ENCODE results near the gene GET4.
A peak's percentile ranks its signal among the peaks of the same experiment; 100 is the strongest.
"Not testable (repeated sequence)": the region's sequence is repeated elsewhere in the genome, so short reads cannot be mapped to it uniquely, and the experiment has no call there.

GET4 gene

DNA sequence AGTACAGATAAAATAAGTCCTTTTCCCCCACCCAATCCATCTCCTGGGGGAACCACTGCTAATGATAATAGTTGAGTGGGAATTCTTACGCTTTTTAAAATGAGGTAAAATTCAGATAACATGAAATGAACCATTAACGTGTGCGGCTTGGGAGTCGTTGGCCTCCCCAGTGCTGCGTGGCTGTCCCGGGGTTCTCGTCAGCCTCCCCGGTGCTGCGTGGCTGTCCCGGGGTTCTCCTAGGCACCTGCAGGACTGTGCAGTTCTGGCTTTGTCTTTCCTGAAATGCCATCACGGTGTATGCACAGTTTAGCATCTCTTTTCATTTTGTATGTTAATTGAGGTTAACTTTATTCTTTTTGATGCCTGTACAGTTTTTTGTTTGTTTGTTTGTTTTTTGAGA, 30.6 kb upstream of the GET4 start:
- DNase-seq (ENCODE audit: low spot score), result no peak

DNA sequence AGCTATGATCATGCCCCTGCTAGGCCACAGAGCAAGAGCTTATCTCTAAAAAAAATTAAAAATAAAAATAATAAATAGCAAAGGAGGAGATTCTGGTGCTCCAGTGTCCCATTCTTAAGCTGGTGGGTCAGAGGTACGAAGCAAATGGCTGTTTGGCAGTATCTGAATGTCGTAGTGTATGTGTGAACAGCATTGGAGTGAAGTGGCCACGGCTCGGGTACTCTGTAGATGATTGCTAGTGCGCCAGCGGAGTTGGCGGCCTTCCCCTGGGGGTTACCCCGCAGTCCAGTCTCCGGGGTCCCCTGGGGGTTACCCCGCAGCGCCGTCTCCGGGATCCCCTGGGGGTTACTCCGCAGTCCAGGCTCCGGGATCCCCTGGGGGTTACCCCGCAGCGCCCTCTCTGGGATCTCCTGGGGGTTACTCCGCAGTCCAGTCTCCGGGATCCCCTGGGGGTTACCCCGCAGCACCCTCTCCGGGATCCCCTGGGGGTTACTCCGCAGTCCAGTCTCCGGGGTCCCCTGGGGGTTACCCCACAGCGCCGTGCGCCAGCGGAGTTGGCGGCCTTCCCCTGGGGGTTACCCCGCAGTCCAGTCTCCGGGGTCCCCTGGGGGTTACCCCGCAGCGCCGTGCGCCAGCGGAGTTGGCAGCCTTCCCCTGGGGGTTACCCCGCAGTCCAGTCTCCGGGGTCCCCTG, 29.2 kb upstream of the GET4 start:
- DNase-seq (ENCODE audit: low spot score), result not testable (repeated sequence)

DNA sequence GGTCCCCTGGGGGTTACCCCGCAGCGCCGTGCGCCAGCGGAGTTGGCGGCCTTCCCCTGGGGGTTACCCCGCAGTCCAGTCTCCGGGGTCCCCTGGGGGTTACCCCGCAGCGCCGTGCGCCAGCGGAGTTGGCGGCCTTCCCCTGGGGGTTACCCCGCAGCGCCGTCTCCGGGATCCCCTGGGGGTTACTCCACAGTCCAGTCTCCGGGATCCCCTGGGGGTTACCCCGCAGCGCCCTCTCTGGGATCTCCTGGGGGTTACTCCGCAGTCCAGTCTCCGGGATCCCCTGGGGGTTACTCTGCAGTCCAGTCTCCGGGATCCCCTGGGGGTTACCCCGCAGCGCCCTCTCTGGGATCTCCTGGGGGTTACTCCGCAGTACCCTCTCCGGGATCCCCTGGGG, 28.6 kb upstream of the GET4 start:
- not testable (repeated sequence) for DNase-seq (ENCODE audit: low spot score)

DNA sequence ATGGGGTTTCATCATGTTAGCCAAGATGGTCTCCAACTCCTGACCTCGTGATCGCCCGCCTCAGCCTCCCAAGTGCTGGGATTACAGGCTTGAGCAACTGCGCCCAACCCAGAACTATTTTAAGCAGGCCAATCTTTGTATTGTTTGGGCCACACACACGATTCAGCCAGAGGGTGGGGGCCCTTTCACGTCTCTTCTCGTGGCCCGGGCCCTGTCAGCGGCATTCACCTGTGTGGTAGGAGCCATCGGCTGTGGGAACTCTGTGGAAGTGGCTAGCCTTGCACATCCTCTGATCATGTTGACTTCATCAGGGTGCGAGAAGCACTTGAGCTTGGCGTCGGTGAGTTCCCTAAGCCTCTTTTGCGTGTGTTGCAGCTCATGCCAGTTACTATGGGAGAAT, 27.2 kb upstream of the GET4 start:
- DNase-seq (ENCODE audit: low spot score), result no peak

- no peak for DNase-seq (ENCODE audit: low spot score)
Observed at GRCh38 chr7:849781-850180, 26.6 kb upstream of the GET4 start.

GRCh38 chr7:851204-851603, 25.1 kb upstream of the GET4 start:
- no peak for DNase-seq (ENCODE audit: low spot score)

DNA sequence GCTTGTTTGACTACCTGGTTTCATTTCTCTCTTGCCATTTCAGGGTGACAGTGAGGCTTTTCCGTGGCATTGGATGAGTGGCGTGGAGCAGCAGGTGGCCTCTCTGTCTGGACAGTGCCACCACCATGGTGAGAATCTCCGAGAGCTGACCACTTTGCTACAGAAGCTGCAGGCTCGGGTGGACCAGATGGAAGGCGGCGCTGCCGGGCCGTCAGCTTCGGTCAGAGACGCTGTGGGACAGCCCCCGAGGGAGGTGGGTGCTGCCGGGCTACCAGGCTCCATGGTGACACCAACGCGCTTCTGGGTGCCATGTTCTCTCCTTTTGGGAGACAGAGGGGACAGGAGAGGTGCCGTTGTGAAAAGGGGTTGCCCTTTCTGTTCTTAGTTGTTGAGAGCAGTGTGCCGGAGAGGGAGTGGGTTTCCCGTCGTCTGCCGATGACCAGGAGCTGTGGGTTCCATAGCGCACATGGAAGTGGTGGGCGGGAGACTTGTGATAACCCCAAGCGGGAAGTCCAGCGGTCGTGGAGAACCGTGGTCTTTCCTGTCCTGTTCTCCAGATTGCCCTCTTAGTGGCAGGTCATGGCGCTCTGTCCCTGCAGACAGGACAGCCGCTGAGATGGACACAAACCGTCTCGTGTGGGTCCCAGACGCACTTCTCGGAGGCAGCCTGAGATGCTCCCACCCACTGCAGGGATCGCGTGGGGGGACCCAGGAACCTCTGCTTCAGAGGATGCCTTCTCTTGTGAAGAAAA, 22.8 kb upstream of the GET4 start:
- no peak for DNase-seq (ENCODE audit: low spot score)

DNA sequence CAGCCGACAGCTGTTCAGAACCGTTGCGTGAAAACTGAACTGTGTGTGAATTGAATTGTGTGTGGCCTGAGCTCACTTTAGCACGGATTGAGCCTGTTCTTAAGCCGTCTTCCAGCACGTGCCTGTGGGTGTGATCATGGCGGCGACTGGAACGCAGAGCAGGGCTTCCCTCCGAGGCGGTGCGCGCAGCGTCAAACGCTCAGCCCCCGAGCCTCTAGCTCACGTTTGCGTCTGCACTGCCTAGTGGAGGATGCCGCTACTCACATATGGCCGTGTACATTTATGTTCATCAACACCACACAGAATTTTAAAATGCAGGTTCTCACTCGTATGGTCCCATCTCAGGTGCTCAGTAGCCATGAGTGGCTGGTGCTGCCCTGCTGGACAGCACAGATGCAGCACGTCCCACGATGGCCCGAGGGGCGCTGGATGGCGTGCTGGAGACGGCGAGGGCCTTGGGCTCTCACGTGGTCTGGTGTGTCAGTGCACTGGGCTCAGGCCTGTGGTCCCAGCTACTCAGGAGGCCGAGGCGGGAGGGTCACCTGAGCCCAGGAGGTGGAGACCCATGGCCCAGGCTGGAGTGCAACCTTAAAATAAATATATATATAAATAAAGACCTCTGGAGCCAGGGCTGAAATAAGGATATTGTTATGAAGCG, 22.1 kb upstream of the GET4 start:
- no peak for DNase-seq (ENCODE audit: low spot score)

- no peak for DNase-seq (ENCODE audit: low spot score)
Observed at GRCh38 chr7:855686-856369, 20.5 kb upstream of the GET4 start.

GRCh38 chr7:856444-857095, 19.8 kb upstream of the GET4 start:
- no peak for DNase-seq (ENCODE audit: low spot score)

- no peak for DNase-seq (ENCODE audit: low spot score)
Observed at GRCh38 chr7:857661-858060, 18.7 kb upstream of the GET4 start.

GRCh38 chr7:859359-860030, 16.9 kb upstream of the GET4 start:
- no peak for DNase-seq (ENCODE audit: low spot score)

DNA sequence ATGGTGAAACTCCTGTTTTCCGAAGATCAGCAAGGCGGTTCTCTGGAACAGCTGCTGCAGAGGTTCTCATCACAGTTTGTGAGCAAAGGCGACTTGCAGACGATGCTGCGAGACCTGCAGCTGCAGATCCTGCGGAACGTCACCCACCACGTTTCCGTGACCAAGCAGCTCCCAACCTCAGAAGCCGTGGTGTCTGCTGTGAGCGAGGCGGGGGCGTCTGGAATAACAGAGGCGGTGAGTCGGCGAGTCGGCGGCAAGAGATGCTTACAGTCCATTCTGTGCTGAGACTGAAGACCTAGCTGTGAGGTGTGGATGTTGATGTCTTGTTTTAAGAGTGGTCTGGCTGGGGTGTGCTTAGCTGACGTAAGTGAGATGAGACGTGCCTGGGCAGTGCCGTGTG, 16.2 kb upstream of the GET4 start:
- no peak for DNase-seq (ENCODE audit: low spot score)

- peak; percentile 57 for DNase-seq (ENCODE audit: low spot score)
Observed at GRCh38 chr7:861222-861621, 15.1 kb upstream of the GET4 start.

DNA sequence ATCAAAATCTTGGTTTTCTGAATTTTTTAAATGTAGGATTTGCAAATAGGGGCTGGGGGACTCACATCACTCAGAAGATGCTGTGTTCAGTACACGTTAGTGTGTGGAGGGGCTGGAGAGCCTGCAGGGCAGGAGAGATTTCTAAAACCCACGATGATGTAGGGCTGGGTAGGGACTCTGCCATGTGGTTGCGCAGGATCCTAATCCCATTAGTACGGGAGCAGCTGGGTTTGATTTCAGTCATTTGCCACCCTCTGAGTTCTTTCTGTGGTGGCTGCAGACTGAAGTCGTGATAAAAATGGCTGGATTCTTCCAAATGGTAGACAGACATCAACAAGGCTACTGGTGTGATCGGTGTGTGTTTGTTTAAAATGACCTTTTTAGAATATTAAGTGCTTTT, 14.2 kb upstream of the GET4 start:
- no peak for DNase-seq (ENCODE audit: low spot score)

DNA sequence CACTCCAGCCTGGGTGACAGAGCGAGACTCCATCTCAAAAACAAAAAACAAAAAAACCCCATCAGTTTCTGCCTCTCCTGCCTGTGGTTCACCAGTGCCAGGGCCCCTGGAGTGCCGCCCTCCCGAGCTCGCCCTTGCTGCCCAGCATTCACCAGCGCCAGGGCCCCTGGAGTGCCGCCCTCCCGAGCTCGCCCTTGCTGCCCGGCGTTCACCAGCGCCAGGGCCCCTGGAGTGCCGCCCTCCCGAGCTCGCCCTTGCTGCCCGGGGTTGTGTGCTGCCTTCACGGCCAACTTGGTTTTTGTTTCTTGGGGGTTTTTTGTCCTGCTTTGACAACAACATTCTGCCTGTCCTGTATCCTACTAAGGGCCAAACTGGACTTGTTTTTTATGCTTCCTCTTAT, 13.2 kb upstream of the GET4 start:
- no peak for DNase-seq (ENCODE audit: low spot score)

GRCh38 chr7:865921-866320, 10.4 kb upstream of the GET4 start:
- DNase-seq (ENCODE audit: low spot score), result no peak

DNA sequence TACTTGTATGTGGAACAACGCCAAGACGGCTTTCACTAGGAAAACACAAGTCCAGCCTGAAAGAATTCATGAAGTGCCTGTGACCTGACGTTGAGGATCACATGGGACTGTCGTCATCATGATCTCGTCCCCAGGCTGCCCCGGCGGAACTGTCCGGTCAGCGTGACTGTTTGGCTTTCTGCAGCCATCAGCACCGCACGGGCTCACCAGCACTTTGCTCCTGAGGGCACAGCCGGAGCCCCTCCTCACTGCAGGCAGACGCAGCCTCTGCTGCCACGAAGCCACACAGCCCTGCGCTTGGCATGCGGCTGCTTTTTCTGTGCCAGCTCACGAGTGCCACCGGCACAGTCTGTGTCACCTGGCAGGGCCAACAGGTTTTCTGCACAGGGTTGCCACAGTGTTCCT, 9.4 kb upstream of the GET4 start:
- DNase-seq (ENCODE audit: low spot score), result no peak

DNA sequence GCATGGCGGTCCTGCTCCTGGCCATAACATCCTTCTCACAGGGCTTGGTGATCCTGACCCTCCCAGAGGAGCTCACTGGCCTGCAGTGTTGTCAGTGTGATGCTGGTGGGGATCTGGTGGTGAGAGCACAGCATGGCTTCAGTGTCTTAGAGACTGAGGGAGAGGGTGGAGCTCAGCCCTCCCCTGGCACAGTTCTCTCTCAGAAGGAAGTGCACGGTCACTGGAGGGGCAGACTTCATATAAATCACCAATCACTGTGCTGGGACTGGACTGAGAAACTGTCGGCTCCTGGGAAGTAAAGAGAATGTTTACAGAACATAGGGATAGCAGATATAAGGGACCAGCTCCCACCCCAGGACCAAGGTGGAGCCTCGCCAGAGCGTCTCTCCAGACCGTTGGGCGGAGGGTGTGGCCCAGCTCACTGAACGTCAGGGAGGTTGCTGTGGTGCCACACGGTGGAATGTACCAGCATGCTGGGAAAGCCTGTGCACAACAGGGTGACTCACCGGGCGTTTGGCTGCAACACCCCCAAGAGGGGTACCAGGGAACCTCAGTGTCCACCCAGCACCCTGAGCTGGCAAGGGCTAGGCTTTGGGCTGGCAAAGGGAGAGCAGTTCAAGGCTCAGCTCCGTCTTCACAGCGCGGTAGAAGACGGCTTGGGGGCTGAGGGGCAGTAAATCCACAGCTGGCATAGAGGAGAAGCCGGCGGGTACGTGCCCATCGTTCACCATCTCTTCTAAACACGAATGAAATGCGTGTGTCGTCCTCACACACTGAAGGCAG, 8.8 kb upstream of the GET4 start:
- DNase-seq (ENCODE audit: low spot score), result no peak

GRCh38 chr7:868189-868486, 8.2 kb upstream of the GET4 start:
- no peak for DNase-seq (ENCODE audit: low spot score)

DNA sequence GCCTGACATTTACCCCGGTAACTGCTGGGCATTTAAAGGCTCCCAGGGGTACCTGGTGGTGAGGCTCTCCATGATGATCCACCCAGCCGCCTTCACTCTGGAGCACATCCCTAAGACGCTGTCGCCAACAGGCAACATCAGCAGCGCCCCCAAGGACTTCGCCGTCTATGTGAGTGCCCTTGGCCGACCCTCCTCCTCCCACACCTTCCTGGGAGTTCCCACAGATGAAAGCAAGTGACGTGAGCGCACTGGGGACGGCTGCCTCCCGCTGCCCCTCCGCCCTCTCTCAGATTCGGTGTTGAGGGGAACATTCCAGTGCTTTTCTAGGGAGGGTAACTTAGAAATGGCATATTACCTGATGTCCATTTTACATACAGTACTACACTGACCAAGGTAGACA, 7.0 kb upstream of the GET4 start:
- no peak for DNase-seq (ENCODE audit: low spot score)
